NCI-H2081 treated with DMSO at 0.1 percent for 48 hours (cell line): ENCODE results near the gene MINDY4.

Source experiments
- DNase-seq: peaks from one replicate; lab custom pipeline; 2025; lab: John Stamatoyannopoulos, UW

MINDY4 gene

GRCh38 chr7:30916255-30916654, 145.0 kb downstream of the MINDY4 start:
- no peak for DNase-seq

- no peak for DNase-seq
These were observed 145.6 kb downstream of the MINDY4 start for GRCh38 chr7:30916767-30917166.

GRCh38 chr7:30917216-30917893, 146.1 kb downstream of the MINDY4 start:
- no peak for DNase-seq

GRCh38 chr7:30918676-30919075, 147.5 kb downstream of the MINDY4 start:
- no peak for DNase-seq

- DNase-seq: no peak
These were observed 148.9 kb downstream of the MINDY4 start for GRCh38 chr7:30920021-30920583.

GRCh38 chr7:30920584-30921539, 149.6 kb downstream of the MINDY4 start:
- DNase-seq: no peak

GRCh38 chr7:30921540-30922401, 150.6 kb downstream of the MINDY4 start:
- DNase-seq: no peak

GRCh38 chr7:30922596-30922995, 151.4 kb downstream of the MINDY4 start:
- no peak for DNase-seq

GRCh38 chr7:30923009-30923773, 152.0 kb downstream of the MINDY4 start:
- DNase-seq: no peak

GRCh38 chr7:30923774-30924413, 152.7 kb downstream of the MINDY4 start:
- no peak for DNase-seq

- no peak for DNase-seq
These were observed 153.4 kb downstream of the MINDY4 start for GRCh38 chr7:30924624-30925023.

- no peak for DNase-seq
These were observed 153.9 kb downstream of the MINDY4 start for GRCh38 chr7:30925117-30925516.

- DNase-seq: no peak
These were observed 154.7 kb downstream of the MINDY4 start for GRCh38 chr7:30925913-30926312.

GRCh38 chr7:30926313-30926712, 155.1 kb downstream of the MINDY4 start:
- no peak for DNase-seq

GRCh38 chr7:30927040-30927439, 155.8 kb downstream of the MINDY4 start:
- no peak for DNase-seq

- DNase-seq: no peak
These were observed 156.3 kb downstream of the MINDY4 start for GRCh38 chr7:30927559-30927958.

GRCh38 chr7:30928254-30928872, 157.1 kb downstream of the MINDY4 start:
- no peak for DNase-seq

GRCh38 chr7:30929686-30930085, 158.5 kb downstream of the MINDY4 start:
- DNase-seq: no peak

GRCh38 chr7:30930621-30931020, 159.4 kb downstream of the MINDY4 start:
- DNase-seq: no peak
